ENCODE measurements around the gene CCNI.
"Not testable (repeated sequence)": the region's sequence is repeated elsewhere in the genome, so short reads cannot be mapped to it uniquely, and the experiment has no call there.

CCNI gene, protein sequence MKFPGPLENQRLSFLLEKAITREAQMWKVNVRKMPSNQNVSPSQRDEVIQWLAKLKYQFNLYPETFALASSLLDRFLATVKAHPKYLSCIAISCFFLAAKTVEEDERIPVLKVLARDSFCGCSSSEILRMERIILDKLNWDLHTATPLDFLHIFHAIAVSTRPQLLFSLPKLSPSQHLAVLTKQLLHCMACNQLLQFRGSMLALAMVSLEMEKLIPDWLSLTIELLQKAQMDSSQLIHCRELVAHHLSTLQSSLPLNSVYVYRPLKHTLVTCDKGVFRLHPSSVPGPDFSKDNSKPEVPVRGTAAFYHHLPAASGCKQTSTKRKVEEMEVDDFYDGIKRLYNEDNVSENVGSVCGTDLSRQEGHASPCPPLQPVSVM
- total RNA-seq: 229 to 310 reads per million in 2 donors

DNA sequence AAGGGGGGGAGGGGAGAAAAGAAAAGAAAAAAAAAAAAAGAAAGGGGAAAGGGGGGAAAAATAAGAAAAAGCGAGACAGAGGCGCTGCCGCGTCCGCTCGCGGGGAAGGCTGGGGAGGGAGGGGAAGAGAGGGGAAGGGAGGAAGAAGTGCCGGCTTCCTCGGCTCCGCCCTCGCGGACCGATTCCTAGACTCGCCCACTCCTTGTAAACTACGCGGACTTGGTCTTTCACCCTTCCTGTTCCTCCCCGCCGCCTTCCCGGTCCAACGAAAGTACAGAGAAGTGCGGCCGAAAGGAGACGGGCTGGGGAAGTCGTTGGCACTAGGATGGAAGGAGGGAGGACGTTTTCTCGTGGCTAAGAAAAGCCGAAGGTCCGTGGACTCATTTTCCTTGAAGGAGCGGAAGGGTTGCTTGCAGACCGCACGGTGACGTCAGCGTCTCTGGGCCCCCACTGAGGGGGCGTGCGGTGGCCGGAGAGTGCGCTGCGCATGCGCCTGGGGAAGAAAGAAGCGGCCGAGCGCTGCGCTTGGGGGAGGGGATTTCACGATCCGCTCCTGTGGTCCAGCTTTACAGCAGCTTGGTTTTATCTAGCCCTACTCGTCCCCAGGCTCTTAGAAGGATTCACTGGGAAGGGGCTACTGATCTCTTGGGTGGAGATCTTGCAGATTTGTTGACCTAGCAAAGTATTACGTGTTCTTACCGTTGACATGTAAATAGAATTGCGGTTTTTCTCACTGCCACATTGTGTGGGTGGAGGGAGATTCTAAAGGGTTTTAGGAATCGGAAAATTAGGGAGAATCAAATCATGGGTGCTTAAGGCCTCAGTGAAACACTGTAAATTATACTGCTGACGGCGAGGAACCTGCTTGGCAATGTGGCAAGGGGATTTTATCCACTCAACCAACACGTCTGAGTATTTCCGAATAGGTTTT lies at the start of gene CCNI:
Gene CCNI (minus strand): TSS at position 121 of the 931 bp plus-strand sequence. CDS start 9,627 bp downstream, outside the sequence.
- peak; percentile 84 for DNase-seq

DNA sequence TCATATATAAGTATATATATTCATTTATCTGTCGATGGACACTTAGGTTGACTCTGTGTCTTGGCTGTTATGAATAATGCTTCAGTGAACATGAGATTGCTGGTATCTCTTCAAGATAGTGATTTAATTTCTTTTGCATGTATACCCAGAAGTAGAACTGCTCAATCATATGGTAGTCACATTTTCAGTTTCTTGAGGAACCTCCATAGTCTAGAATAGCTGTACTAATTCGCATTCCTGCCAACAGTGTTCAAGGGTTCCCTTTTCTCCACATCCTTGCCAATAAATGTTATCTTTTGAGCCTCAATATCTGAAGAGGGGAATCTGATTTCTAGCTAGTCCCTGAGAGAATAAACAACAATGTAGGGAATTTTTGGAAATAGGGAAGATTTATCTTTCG lies 48.8 kb upstream of the CCNI start:
- no peak for DNase-seq

DNA sequence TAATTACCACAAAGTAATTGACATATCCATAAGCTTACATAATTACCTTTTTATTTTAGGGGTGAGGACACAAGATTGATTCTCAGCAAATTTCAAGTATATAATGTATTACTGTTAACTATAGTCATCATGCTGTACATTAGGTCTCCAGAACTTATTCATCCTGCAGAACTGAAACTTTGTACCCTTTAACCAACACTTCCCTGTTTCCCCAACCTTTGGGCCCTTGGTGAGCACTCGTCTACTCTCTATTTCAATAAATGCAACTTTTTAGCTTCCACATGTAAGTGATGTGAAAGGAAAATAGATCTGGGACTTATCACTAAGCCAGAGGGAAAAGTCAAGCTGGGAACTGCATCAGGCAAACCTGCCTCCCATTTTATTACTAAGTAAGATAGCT lies 47.6 kb upstream of the CCNI start:
- no peak for DNase-seq

DNA sequence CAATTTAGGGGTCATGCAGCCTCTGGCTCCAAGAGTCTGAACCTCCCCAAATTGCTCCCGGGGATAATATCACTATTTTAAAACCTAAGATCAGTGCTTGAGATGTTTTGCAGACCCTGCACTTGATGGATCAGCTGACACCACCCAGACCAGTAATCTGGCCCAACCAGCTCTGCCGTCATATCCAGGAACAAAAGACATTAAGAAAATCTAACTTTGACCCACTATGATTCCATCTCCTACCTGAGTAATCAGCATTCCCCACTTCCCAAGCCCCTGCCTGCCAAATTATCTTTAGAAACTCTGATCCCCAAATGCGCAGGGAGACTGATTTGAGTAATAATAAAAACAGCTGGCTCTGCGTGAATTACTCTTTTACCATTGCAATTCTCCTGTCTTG lies 46.9 kb upstream of the CCNI start:
- DNase-seq: no peak

DNA sequence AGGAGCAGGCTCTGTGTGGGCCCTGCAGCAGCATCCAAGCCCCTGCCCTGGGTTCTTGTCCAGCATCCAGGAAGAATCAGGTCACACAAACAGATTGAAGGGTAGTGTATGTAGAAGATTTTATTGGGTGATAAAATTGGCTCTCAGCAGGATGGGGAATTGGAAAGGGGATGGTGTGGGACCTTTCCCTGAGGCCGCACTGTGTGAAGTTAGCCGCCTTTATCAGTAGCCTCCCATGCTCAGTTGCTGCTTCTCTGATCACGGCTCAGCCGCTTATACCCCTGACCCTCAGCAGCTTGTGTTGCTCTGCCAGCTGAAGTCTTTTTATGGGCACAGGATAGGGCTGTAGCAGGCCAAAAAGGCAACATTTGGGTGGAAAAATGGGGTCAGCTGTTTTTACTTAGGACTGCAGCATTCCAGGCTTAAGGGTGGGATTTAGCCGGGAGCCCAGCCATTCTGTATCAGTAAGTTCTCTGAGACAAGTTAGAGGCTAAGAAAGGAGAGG lies 46.0 kb upstream of the CCNI start:
- no peak for DNase-seq

DNA sequence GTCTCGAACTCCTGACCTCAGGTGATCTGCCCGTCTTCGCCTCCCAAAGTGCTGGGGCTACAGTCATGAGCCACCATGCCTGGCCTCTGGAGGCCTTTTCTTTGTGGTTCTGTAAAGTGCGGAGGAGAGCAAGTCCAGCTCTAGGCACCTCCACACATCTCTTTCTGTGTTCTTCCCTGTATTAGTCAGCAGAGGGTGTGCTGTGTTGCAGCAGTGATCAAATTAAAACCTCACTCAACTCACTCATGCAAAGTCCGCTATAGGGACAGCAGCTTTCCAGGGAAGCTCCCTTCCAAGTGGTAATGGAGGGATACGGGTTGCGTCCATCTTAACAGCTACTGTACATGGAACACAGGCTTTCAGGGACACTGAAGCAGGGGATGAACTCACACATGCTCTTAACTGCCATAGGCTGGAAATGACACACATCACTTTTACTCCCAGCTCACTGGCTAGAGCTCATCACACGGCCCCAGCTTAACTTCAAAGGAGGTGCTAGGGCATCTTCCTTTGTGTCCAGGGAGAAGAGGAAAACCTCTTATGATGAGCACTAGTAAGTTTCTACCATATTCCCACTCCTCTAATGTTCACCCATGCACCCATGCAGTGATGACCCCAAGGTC lies 45.2 kb upstream of the CCNI start:
- no peak for DNase-seq

DNA sequence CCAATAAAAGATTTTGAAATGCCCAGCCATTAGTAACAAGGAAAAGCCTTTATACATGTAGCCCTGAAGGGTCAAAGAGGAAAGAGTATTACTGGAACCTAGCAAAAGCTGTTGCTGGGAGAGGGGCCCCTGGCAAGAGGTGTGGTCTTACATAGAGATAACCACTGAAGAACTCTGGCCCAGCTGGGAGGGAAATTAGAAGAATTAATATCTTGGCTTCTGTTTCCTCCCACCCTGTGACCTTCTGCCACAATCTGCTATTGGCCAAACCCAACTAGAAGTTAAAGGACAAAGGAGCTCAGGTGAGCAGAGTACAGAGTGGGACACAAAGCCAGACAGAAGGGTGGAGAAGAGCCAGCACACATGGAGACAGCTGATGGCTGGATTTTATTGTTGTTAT lies 41.9 kb upstream of the CCNI start:
- DNase-seq: no peak

DNA sequence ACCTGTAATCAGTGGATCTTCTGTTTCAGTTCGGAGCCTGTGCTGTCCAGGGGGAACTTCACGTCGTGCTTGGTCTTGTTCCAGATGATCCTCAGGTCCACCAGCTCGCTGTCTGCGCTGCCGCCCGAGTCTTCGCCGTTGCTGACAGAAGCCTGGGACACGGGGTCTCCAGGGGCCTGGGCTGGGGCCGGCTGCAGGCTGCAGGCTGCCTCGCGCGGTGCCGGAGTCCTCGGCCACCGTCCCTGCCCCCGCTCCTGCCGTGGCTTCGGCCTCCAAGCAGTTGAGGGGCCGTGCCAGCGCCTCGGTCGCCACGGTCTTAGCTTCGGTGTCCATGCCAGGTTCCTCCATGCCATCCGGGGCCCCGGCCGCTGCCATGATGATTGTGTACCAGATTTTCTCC lies 37.3 kb upstream of the CCNI start:
- DNase-seq: no peak

DNA sequence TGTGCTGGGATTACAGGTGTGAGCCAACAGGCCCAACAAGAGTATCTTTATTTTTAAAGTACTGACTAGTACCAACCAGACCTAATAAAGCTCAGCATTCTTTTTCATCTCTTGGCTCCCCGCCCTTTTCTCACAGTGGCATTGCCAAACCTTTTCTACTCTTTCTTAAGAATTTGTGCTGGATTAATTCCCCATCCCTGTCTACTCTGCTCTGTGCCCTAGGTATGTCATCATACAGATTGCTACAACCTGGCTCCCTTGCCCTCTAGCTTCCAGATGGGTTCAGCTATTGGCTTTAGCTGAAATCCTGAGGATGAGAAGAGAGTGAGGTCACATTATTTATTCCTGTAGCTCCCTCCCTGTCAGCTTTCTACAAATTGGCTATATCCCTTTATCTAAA lies 34.9 kb upstream of the CCNI start:
- no peak for DNase-seq

DNA sequence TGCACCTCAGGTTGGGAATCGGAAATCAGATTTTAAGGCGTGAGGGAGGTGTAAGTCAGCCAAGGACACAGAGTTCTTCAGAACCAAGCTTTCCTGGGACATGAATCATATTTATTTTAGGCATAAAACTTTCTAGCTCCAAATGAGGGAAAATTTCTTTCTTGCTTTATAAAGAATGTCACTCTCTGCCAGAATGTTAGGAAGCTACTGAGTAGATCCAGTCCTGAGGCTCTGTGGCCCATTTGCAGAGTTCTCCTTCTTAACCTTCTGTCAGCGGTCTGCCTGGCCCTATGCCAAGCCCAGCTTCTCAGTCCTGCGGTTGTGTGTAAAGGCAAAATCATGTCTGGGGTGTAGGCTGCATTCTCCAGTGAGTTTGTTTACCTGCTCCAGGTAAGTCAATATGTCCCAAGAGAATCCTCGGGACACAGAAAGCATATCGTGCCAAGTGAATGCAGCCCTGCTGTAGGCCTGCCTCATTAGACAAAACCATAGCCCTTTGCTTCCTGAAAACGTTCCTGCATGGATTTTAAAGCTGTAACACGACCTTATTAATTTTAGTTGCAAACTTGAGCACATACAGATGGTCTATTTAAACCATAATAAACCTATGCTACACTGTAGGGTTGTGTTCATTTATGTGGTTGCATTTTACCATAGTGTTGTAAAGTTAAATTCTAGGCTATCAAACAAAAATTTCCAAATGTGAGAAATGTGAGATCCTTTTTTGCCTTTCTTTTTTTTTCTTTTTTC lies 29.2 kb upstream of the CCNI start:
- no peak for DNase-seq

DNA sequence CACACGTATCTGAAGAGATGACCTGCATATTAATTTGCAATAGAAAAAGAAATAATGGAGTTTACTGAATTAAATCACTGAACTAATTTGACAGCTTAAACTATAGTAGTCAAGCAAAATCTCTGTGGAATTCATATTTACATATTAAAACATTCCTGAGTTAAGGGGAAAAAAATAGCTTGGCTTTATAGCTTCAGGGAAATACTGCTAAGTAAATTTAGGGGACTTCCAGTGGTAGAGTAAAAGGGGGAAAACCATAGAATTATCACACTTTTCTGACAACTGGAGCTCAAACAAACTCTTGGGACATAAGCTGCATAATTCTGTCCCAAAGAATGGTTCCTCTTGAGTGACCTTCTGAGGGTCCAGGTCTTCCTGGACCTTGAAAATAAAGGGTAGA lies 28.6 kb upstream of the CCNI start:
- DNase-seq: no peak

DNA sequence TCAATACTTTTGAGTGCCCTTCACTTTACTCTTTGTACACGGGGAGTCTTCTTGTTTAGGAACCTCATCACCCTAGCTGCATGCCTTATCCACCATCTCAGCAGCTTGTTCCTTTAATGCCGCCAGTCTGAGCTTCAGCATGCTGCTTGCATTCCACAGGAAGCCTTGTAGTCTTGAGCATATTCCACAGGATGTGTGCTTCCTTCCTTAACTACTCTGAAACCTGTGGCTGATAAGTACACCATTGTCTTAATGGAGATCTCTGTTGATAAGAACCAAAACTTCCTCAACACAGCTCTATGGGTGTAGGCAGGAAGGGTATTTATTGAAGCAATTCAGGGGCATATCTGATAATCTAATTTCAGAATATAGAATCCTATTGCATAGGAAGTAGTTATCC lies 24.4 kb upstream of the CCNI start:
- no peak for DNase-seq

DNA sequence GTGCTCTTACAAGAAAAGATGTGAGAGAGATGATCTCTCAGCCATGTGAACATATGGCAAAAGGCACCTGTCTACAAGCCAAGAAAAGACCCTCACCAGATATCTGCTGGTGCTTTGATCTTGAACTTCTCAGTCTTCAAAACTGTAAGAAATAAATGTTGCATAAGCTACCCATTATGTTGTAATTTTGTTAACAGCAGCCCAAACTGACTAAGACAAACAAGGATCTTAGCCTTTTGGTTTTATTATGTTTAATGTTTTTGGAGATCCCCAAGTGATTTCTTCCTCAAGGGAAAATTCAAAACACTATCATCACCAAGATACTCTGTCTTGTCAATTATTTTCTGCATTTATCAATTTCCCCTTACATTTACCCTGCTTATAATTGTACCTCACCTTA lies 21.8 kb upstream of the CCNI start:
- DNase-seq: no peak

DNA sequence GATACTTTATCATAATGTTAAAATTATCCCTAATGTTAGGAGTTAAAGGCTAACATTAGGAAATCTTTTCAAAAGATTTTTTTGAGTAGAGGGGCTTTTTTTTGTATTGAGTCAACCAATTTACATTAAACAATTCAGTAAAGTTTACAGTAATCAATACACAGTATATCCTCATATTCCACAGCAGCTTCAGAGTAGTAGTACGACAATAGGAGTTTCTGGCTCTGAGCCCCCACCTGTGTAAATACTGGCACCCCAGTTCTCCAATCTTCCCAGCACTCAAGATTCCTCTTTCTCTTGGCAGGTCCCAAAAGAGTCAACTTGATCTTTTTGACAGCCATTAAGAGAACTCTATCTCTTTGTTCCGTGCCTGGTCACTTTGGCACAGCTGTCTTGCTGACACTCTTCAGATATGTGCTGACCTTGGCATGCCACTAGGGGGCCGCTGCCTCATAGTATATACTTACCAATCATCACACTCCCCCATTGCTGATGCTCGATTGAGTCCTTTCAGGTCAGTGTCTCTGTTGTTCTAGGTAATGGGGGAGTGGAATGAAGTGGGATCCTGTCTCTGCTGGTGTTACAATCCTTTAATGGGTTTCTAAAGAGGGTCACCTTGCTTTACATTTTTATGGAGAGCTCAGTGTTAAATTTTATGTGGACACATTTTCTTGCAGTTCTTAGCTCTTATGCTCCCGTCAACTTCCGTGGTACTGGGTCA lies 19.5 kb upstream of the CCNI start:
- peak; percentile 56 for DNase-seq

DNA sequence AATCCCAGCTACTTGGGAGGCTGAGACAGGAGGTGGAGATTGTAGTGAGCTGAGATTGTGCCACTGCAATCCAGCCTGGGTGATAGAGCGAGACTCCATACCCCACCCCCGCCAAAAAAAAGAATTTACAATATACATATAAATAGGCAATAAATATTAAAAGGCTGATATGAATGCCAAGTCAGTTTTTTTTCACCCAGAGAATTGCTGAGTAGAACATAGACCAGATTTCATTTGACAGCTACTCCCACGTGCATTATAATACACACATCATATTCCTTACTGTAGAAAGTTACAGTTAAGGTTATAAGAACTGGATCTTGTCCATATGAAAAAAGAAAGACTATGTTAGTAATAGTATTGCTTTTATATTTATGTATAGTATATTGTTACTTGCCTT lies 18.7 kb upstream of the CCNI start:
- no peak for DNase-seq

DNA sequence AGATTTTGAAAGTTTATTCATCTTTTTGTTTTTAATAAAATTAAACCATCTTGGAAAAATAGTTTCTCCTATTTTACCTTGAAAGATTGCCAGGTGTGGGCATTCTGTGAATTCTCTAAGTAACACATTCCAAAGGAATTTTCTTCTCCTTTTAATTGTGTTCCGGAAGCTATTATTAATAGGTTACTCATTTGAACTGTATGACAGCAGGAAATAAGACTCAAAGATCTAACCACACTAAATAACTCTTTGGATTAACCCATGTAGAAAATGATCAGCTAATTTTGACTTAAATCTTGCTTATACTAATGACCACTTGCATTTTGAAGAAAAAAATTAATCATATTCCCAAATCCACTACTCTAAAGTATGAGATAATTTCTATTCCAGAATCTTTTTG lies 17.6 kb upstream of the CCNI start:
- DNase-seq: no peak

DNA sequence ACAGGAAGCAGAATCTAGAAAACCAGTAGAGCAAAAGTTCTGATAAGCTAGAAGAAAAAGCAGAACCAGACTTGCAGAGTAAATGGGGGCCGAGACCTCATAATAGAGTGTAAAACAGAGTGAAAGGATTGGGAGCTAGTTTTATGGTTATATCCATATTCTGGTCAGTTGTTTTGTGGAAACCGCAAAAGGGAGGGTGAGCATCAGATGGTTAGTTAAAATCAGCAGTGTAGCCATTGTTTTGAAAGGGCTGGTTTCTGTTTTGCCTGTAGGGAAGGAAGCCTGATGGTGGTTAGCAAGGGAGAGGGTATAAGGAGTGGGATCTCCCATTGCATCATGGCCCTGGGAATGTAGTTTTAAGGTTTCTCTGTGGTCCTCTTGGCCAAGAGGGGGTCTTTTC lies 17.2 kb upstream of the CCNI start:
- no peak for DNase-seq

DNA sequence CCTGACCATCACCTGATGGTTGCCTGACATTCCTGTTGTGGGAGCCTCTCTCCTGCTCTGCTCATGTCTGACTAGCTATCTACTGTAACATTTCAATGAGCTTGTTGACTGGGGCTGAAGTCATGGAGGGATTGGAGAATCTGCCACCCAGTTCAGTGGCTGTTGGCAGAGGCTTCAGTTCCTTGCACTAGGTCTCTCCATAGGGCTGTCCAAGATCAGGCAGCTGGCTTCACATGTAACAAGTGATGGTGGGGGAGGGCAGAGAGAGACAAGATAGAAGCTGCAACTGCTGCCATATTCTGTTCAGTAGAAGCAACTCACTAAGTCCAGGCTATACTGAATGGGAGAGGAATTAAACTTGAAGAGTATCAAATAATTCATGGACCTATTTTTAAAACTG lies 14.1 kb upstream of the CCNI start:
- DNase-seq: no peak

DNA sequence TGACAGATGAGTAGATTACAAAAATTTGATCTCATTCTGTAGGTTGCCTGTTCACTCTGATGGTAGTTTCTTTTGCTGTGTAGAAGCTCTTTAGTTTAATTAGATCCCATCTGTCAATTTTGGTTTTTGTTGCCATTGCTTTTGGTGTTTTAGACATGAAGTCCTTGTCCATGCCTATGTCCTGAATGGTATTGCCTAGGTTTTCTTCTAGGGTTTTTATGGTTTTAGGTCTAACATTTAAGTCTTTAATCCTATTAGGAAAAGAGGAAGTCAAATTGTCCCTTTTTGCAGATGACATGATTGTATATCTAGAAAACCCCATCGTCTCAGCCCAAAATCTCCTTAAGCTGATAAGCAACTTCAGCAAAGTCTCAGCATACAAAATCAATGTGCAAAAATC lies 11.2 kb upstream of the CCNI start:
- not testable (repeated sequence) for DNase-seq

DNA sequence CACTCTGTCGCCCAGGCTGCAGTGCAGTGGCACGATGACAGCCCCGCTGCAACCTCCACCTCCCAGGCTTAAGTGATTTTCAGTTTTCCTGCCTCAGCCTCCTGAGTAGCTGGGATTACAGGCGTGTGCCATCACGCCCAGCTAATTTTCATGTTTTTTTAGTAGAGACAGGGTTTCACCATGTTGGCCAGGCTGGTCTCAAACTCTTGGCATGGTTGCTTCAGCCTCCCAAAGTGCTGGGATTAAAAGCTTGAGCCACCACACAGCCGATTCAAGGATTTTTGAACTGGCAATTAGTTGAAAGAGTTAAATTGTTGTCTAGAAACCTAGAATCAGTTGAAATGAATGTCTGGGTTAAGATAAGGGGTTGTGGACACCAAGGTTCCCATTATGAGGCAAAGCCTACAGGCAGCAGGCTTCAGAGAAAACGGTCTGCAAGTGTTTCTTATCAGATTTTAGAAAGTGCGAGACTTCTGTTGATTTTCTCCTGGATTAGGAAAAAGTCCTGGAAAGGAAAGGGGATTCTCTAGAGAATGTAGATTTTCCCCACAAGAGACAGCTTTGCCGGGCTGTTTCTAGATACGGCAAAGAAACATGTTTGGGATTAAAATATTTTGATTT lies 8.3 kb upstream of the CCNI start:
- no peak for DNase-seq

DNA sequence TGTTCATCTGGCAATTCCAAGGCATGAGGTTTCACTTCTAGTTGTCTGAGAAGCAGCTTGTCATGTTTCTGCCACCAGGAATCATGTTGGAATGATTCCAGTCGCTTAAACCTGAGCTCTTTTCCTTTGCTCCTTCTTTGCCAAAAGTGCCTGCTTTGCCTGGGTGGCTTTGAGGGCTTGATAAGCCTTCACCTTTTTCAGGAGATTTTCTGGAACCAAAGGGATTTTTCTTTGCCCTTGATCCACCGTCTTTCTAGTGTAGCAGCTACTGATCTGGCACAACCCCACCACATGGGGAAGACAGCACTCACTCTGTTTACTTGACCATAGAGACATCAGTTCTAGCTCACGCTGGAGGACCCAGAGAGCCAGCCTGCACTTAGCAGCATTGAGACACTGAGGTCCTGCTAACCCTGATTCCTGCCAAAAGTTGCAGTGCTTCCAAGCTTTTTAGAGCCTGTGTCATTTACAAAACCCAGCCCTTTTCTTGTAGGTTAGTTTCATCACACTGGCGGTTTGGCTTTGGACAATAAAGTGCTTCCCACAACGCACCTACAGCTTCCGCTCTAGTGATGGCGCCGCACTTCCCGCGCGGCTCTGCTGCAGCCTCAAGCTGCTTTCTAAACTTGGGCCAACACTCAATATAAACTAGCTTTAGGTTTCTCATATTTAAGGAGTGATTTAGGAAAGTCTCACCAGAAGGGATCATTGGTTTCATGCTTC lies 7.3 kb upstream of the CCNI start:
- no peak for DNase-seq

Measured in T-helper 9 cell (primary cell).